Measurements from ENCODE around the gene ISY1.

DNA sequence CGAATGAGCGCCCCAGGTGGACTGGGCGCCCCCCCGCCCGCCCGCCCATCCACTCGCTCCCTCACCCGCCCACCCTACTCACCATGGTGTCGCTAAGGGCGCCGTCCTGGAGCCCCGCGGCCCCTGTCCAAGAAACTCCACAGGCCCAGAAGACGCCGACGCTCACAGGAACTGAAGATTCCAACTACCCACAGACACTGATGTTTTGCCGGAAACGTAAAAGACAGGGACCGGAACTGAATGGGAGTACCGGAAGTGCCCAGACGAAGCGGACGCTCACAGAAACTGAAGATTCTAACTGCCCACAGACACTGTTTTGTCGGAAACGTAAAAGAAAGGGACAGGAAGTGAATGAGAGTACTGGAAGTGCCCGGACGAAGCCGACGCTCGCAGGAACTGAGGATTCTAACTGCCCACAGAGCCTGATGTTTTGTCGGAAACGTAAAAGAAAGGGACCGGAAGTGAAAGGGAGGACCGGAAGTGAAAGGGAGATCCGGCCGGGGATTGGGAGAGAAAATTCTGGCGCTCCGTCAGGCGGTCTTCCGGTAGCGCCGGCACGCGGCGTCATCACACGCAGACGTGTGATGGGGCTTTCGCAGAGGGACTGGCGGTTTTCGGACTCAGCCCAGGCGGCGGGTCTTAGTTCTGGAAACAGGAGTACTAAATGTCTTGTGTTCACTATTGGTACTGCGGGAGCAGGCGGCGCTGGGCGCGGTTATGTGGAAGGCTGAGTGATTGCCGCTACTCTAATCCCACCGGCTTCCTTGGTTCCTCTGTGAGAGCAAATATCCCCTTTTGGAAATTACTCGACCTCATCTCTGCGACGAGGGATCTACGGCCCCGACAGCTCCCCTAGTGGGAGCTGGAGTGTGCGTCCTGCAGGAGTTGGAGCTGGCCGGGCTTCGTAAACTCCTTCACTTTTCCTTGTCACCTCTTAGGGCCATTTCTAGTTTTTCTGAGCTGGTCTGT, at the start of gene ISY1:
- no peak for TF ChIP-seq ZNF274 (IDR thresholded peaks at IDR 0.05; ENCODE audit: low read depth, low read length)
- peak; percentile 80 for TF ChIP-seq POLR2A (IDR thresholded peaks at IDR 0.05; ENCODE audit: borderline replicate concordance, extremely low read depth, insufficient read depth, insufficient read length)
- TF ChIP-seq FOSL1 (IDR thresholded peaks at IDR 0.05; ENCODE audit: low read depth) = peak; percentile 29; the same call in 1 of the 2 replicates
- peak; percentile 89 for TF ChIP-seq POLR2AphosphoS5 (IDR thresholded peaks at IDR 0.05; ENCODE audit: low read depth, low read length)

All from HCT116 (cell line).